Type B pancreatic cell (in vitro differentiated cells): Measurements from ENCODE around the gene ZNF202. TPM values are rescaled to one million over a fixed set of nuclear protein-coding genes. Genes with fewer than 3 reads are reported as not detected.

Experiments used
- DNase-seq: peaks from one replicate; pipeline ENCODE4 v3.0.0; 2021; ENCODE audit warnings: mixed read lengths; ENCODE audit not compliant: unreplicated experiment; ENCODE audit errors: extremely low spot score
- H3K27ac Mint-ChIP-seq: 2 replicates; pipeline ENCODE4 v1.8.0; 2021; ENCODE audit warnings: mild to moderate bottlenecking, mixed read lengths
- H3K27me3 Mint-ChIP-seq: 2 replicates; pipeline ENCODE4 v1.8.0; 2021; ENCODE audit warnings: mixed read lengths
- H3K36me3 Mint-ChIP-seq: 2 replicates; pipeline ENCODE4 v1.8.0; 2021; ENCODE audit warnings: mixed read lengths
- H3K4me1 Mint-ChIP-seq: one replicate; pipeline ENCODE4 v1.8.0; 2021; ENCODE audit warnings: mixed read lengths; ENCODE audit not compliant: unreplicated experiment
- H3K4me3 Mint-ChIP-seq: 2 replicates; pipeline ENCODE4 v1.8.0; 2021; ENCODE audit warnings: mild to moderate bottlenecking, mixed read lengths
- H3K9me3 Mint-ChIP-seq: 2 replicates; pipeline ENCODE4 v1.8.0; 2021; ENCODE audit warnings: mixed read lengths
- CTCF ChIP-seq: fragments of 200-600 bp; sonication (generic); conservative IDR thresholded peaks from 2 replicates; pipeline ENCODE4 v1.5.0; 2021; ENCODE audit warnings: antibody characterized with exemption, mild to moderate bottlenecking
- long read RNA-seq: library from polyadenylated mRNA; unstranded; transcript quantifications from one replicate; pipeline ENCODE4 v2.0.0, GENCODE V29; 2020
- total RNA-seq: library from RNA; stranded (reverse); gene quantifications from 2 replicates; pipeline ENCODE4 v1.2.1, GENCODE V29; 2021; ENCODE audit warnings: low replicate concordance

The ZNF202 gene
- 16.2 and 20.5 TPM in 2 replicates for total RNA-seq
- long read RNA-seq, partial matches to known transcripts = 1 of 16 reads
- long read RNA-seq, other reads (novel, unspliced or antisense) = 15 of 16 reads

DNA sequence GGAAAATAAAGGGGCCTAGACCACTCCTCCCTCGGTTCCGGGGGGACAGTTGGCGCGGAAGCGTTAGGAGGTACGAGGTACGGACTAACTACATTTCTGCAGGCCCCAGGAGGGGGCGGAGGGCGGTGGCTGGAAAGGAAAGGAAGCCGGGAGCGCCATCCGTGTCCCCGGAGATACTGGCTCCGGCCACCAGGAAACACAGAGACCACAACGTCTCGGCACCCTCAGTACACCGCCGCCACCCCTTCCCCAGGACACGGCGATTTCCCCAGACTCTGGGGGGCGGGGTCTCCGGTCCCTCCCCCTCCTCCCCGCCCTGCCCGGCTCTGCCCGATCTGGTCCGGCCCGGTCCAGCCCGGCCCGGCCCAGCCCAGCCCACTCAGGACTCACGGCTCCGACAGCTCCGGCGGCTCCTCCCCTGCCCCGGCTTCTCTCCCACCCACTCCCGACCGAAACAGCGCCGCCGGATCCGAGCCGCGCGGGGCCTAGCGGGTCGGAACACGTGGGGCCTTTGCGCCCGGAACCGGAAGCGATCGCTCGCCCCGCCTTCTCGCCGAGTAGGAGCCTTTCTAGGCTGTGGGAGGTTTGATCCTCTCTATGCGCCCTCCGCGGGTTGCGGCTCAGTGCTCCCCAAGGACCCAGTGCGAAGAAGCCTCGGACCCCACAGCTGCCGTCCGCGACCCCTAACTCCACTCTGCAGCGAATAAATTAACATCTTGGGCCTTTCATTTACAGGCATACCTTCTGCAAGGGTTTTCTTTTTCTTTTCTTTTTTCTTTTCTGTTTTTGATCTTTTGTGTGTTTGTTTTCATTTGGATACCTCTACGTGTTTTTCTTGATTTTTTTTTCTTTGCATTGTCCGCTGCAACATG is at the start of gene ZNF202:
ZNF202 (minus strand) TSS at position 502 of the 872 bp plus-strand sequence. CDS start 10,772 bp downstream, outside the sequence.
- H3K27me3 Mint-ChIP-seq = no peaks in the 10 kb centered on the region
- peak within 1 kb of the TSS; percentile 91 for H3K4me3 Mint-ChIP-seq
- peaks cover 7% of the 10 kb centered on the region for H3K4me1 Mint-ChIP-seq
- no peaks in the 10 kb centered on the region for H3K9me3 Mint-ChIP-seq
- peak; percentile 69 for TF ChIP-seq CTCF
- peaks cover 22% of the 10 kb centered on the region for H3K36me3 Mint-ChIP-seq
- peak; percentile 92 for DNase-seq
- H3K27ac Mint-ChIP-seq = peak within 1 kb of the TSS; percentile 82

GRCh38 chr11:123783536-123783935 is 42.1 kb upstream of the ZNF202 start:
- Mint-ChIP-seq H3K36me3 (no peaks in the 10 kb centered on the region), H3K9me3 (no peaks in the 10 kb centered on the region), H3K4me3 (no peak overlapping the region), H3K4me1 (no peaks in the 10 kb centered on the region), H3K27me3 (no peaks in the 10 kb centered on the region), H3K27ac (no peak overlapping the region)
- TF ChIP-seq CTCF = no peak
- DNase-seq = no peak

GRCh38 chr11:123778511-123778910 is 37.1 kb upstream of the ZNF202 start:
- Mint-ChIP-seq H3K4me3 (no peak overlapping the region), H3K9me3 (no peaks in the 10 kb centered on the region), H3K36me3 (no peaks in the 10 kb centered on the region), H3K27ac (no peak overlapping the region), H3K4me1 (no peaks in the 10 kb centered on the region), H3K27me3 (no peaks in the 10 kb centered on the region)
- no peak for DNase-seq
- TF ChIP-seq CTCF = no peak

- no peaks in the 10 kb centered on the region for H3K9me3 Mint-ChIP-seq
Observed at GRCh38 chr11:123775715-123776549, 34.5 kb upstream of the ZNF202 start.

More at GRCh38 chr11:123775715-123776549, 34.5 kb upstream of the ZNF202 start:
- TF ChIP-seq CTCF = no peak
- no peaks in the 10 kb centered on the region for H3K4me1 Mint-ChIP-seq
- no peak overlapping the region for H3K4me3 Mint-ChIP-seq
- H3K27me3 Mint-ChIP-seq = no peaks in the 10 kb centered on the region
- DNase-seq = no peak
- H3K27ac Mint-ChIP-seq = no peak overlapping the region
- no peaks in the 10 kb centered on the region for H3K36me3 Mint-ChIP-seq
